Measurements from ENCODE around the gene DYNC1LI2. TPM values are rescaled to one million over a fixed set of nuclear protein-coding genes. Genes with fewer than 3 reads are reported as not detected.

The DYNC1LI2 gene
- total RNA-seq, 1 donor from 2014 or later = 104 TPM

DNA sequence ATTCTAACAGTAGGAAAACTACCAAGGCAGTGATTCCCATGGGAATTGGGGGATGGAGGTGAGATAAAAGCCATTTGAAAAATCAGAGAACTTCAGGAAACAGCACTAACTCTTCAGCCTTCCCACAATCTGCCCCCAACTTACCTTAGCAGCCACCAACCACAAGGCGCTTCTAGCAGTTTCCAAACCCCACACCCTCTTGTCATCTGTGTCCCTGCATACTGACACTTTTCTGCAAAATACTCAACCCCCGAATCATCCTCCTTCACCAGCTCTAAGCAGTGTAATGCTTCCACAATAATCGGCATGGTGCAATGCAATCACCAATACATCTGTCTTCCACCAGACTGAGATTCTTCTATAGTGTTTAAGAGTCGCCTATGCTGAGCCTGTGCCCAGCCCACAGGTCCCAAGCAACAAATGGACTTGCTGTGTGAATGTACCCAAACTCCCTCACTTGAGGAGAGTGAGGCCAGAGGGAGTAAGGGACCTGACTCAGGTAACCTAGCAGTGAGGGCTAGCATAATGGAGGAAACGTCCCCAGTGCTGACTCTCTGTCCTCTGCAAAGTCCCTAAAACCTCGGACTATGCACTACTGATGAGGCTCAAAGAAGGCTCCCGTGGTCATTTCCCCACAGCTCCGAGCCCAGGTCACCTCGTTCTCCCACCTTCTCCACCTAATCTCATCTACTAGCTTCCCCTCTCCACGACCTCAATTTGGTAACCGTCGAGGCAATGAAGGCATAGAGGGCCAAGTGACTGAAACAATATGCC lies 943 bp downstream of the DYNC1LI2 start:
- Histone ChIP-seq H4K20me1 (ENCODE audit: low read depth) (peaks cover 52% of the 10 kb centered on the region), H3K4me2 (peak overlapping the region; percentile 92), H3F3A (ENCODE audit: low read depth) (peaks cover 8% of the 10 kb centered on the region), H3K4me1 (peaks cover 12% of the 10 kb centered on the region), H3K9ac (peak overlapping the region; percentile 100), H3K9me3 (ENCODE audit: low read depth) (no peaks in the 10 kb centered on the region), H3K79me2 (ENCODE audit: low read depth) (peaks cover 61% of the 10 kb centered on the region), H2AFZ (replicated peaks) (no peak overlapping the region), H3K27me3 (peaks cover 14% of the 10 kb centered on the region), H3K36me3 (peaks cover 13% of the 10 kb centered on the region), H3K27ac (peak overlapping the region; percentile 96), H3K4me3 (peak overlapping the region; percentile 99)
- DNase-seq (ENCODE audit: low spot score) = no peak
- peaks cover 4% of the 10 kb centered on the region for H3K27me3 Mint-ChIP-seq (ENCODE audit: insufficient read depth, low read depth)
- H3K9me3 Mint-ChIP-seq = no peaks in the 10 kb centered on the region
- peak overlapping the region; percentile 90 for H3K27ac Mint-ChIP-seq
- H3K4me3 Mint-ChIP-seq = peak overlapping the region; percentile 96
- peaks cover 19% of the 10 kb centered on the region for H3K4me1 Mint-ChIP-seq
- TF ChIP-seq EZH2 (IDR thresholded peaks at IDR 0.05) = no peak
- no peak for TF ChIP-seq EZH2phosphoT487 (IDR thresholded peaks at IDR 0.05)
- TF ChIP-seq, protein P1, sequence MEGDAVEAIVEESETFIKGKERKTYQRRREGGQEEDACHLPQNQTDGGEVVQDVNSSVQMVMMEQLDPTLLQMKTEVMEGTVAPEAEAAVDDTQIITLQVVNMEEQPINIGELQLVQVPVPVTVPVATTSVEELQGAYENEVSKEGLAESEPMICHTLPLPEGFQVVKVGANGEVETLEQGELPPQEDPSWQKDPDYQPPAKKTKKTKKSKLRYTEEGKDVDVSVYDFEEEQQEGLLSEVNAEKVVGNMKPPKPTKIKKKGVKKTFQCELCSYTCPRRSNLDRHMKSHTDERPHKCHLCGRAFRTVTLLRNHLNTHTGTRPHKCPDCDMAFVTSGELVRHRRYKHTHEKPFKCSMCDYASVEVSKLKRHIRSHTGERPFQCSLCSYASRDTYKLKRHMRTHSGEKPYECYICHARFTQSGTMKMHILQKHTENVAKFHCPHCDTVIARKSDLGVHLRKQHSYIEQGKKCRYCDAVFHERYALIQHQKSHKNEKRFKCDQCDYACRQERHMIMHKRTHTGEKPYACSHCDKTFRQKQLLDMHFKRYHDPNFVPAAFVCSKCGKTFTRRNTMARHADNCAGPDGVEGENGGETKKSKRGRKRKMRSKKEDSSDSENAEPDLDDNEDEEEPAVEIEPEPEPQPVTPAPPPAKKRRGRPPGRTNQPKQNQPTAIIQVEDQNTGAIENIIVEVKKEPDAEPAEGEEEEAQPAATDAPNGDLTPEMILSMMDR (IDR thresholded peaks at IDR 0.05) = no peak
- peaks cover 27% of the 10 kb centered on the region for H3K36me3 Mint-ChIP-seq

DNA sequence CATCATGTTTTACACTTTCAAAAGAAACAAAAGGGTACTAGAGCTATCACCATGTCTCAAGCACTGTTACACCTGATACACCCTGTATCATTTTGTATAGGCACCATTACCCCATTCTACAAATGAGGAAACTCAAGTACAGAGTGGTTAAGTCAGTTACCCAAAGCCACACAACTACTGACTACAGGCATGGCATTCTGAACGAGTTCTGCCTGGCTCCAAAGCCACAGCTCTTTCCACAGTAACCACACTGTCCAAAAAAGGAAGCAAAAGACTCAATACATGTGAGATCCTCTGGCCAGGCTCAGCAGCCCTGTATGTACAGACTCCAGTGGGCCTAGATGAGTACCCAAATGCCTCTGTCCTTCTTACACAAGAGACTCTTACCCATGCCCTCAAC lies 4.7 kb downstream of the DYNC1LI2 start:
- Histone ChIP-seq H3K27me3 (no peaks in the 10 kb centered on the region), H3K4me2 (no peak overlapping the region), H3K4me3 (no peak overlapping the region), H3K36me3 (peaks cover 13% of the 10 kb centered on the region), H4K20me1 (ENCODE audit: low read depth) (peaks cover 89% of the 10 kb centered on the region), H3K27ac (no peak overlapping the region), H3F3A (ENCODE audit: low read depth) (peaks cover 15% of the 10 kb centered on the region), H3K9me3 (ENCODE audit: low read depth) (no peaks in the 10 kb centered on the region), H3K9ac (no peak overlapping the region), H3K4me1 (peaks cover 12% of the 10 kb centered on the region), H3K79me2 (ENCODE audit: low read depth) (peaks cover 98% of the 10 kb centered on the region), H2AFZ (replicated peaks) (no peak overlapping the region)
- TF ChIP-seq EZH2 (IDR thresholded peaks at IDR 0.05) (no peak), EZH2phosphoT487 (IDR thresholded peaks at IDR 0.05) (no peak)
- TF ChIP-seq, protein P1 (IDR thresholded peaks at IDR 0.05) = no peak
- H3K9me3 Mint-ChIP-seq = no peaks in the 10 kb centered on the region
- peaks cover 19% of the 10 kb centered on the region for H3K4me1 Mint-ChIP-seq
- no peak for DNase-seq (ENCODE audit: low spot score)
- H3K27me3 Mint-ChIP-seq (ENCODE audit: insufficient read depth, low read depth) = peaks cover 4% of the 10 kb centered on the region
- H3K4me3 Mint-ChIP-seq = no peak overlapping the region
- H3K27ac Mint-ChIP-seq = no peak overlapping the region
- peaks cover 29% of the 10 kb centered on the region for H3K36me3 Mint-ChIP-seq

DNA sequence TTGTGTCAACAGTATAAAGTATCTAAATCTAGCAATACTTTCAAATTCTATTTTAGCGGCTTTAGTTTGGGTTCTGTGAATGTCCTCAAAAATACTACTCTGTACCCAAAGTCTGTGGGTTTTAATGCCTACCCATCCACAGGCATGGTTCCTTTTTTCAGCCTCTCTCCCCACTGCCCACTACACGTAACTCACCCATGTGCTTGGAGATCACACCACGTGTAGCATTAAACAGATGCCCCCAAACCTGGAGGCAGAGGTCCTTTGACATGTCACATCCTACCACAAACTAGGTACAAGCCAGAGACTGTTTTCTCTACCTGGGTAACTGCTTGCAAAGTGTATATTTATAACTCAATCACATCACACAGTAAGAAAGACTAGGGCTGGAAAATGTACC lies 5.4 kb downstream of the DYNC1LI2 start:
- Histone ChIP-seq H3F3A (ENCODE audit: low read depth) (peaks cover 18% of the 10 kb centered on the region), H3K4me1 (peaks cover 12% of the 10 kb centered on the region), H3K79me2 (ENCODE audit: low read depth) (peaks cover 99% of the 10 kb centered on the region), H3K27me3 (no peaks in the 10 kb centered on the region), H2AFZ (replicated peaks) (no peak overlapping the region), H3K36me3 (peaks cover 15% of the 10 kb centered on the region), H3K9me3 (ENCODE audit: low read depth) (no peaks in the 10 kb centered on the region), H4K20me1 (ENCODE audit: low read depth) (peaks cover 95% of the 10 kb centered on the region), H3K27ac (no peak overlapping the region), H3K4me3 (no peak overlapping the region), H3K4me2 (no peak overlapping the region), H3K9ac (no peak overlapping the region)
- Mint-ChIP-seq H3K36me3 (peaks cover 31% of the 10 kb centered on the region), H3K27me3 (ENCODE audit: insufficient read depth, low read depth) (peaks cover 4% of the 10 kb centered on the region), H3K4me1 (peaks cover 19% of the 10 kb centered on the region), H3K27ac (no peak overlapping the region), H3K4me3 (no peak overlapping the region), H3K9me3 (no peaks in the 10 kb centered on the region)
- no peak for TF ChIP-seq EZH2phosphoT487 (IDR thresholded peaks at IDR 0.05)
- TF ChIP-seq, protein P1 (IDR thresholded peaks at IDR 0.05) = no peak
- TF ChIP-seq EZH2 (IDR thresholded peaks at IDR 0.05) = no peak
- no peak for DNase-seq (ENCODE audit: low spot score)
